Activated CD4-positive, alpha-beta T cell treated with anti-CD3 and anti-CD28 coated beads, Interleukin-2, amount 10 ng/mL, durations not matched to agents 7 days and 5 days (primary cell): ENCODE data around the gene PLEKHH3. TPM values are rescaled to one million over a fixed set of nuclear protein-coding genes. Genes with fewer than 3 reads are reported as not detected.
A peak's percentile ranks its signal among the peaks of the same experiment; 100 is the strongest.

Experiments
- CTCF ChIA-PET: fragments of 350-600 bp; sonication (Branson Sonifier 250); formaldehyde crosslinking; loops from one replicate; lab custom pipeline; 2021; ENCODE audit warnings: antibody characterized with exemption; lab: Charles Lee
- POLR2A ChIA-PET: fragments of 350-600 bp; sonication (Branson Sonifier 250); formaldehyde crosslinking; loops from one replicate; lab custom pipeline; 2021; ENCODE audit warnings: antibody characterized with exemption; lab: Charles Lee
- DNase-seq: peaks from one replicate; pipeline ENCODE4 v3.0.0-alpha.2; 2020
- H3K27ac Mint-ChIP-seq: one replicate; pipeline ENCODE4 v1.8.0; 2021; ENCODE audit warnings: mild to moderate bottlenecking, moderate library complexity, mixed read lengths
- H3K27me3 Mint-ChIP-seq: one replicate; pipeline ENCODE4 v1.8.0; 2021; ENCODE audit warnings: mixed read lengths
- H3K36me3 Mint-ChIP-seq: one replicate; pipeline ENCODE4 v1.8.0; 2021; ENCODE audit warnings: low read depth, mixed read lengths
- H3K4me1 Mint-ChIP-seq: one replicate; pipeline ENCODE4 v1.8.0; 2021; ENCODE audit warnings: mixed read lengths
- H3K4me3 Mint-ChIP-seq: one replicate; pipeline ENCODE4 v1.8.0; 2021; ENCODE audit warnings: mild to moderate bottlenecking, moderate library complexity, mixed read lengths
- H3K9me3 Mint-ChIP-seq: one replicate; pipeline ENCODE4 v1.8.0; 2021; ENCODE audit warnings: mixed read lengths
- total RNA-seq, 2 experiments: library from RNA; stranded (reverse); gene quantifications; one replicate each; pipeline ENCODE4 v1.2.3, GENCODE V29; 2021

The PLEKHH3 gene
- total RNA-seq, 2 experiments from 2014 or later, result 0.85 to 1.3 TPM

GRCh38 chr17:42683407-42684034 is 6.7 kb upstream of the PLEKHH3 start:
- Mint-ChIP-seq H3K27me3 (peaks cover 45% of the 10 kb centered on the region), H3K36me3 (no peaks in the 10 kb centered on the region), H3K27ac (no peak overlapping the region), H3K4me3 (no peak overlapping the region), H3K9me3 (no peaks in the 10 kb centered on the region), H3K4me1 (peaks cover 43% of the 10 kb centered on the region)
- ChIA-PET POLR2A (no interaction called here), CTCF (interaction anchor here (0.5 to 2.0 kb wide), 8 partner anchors 8 to 106 kb away, joined by 3 to 8 read pairs (median 3); partner anchors contain the start of gene PSMC3IP)
- no peak for DNase-seq

- POLR2A ChIA-PET, result no interaction called here
Measured at GRCh38 chr17:42682722-42683403, 6.1 kb upstream of the PLEKHH3 start.

GRCh38 chr17:42681976-42682721 is 5.4 kb upstream of the PLEKHH3 start, which contains the start of gene CNTNAP1:
CNTNAP1 (plus strand) TSS chr17:42682531; CDS start chr17:42682830, 299 bp downstream.
- peaks cover 45% of the 10 kb centered on the region for H3K27me3 Mint-ChIP-seq
- no peaks in the 10 kb centered on the region for H3K36me3 Mint-ChIP-seq
- H3K9me3 Mint-ChIP-seq, result no peaks in the 10 kb centered on the region
- H3K27ac Mint-ChIP-seq, result no peak within 1 kb of the TSS
- H3K4me1 Mint-ChIP-seq, result peaks cover 52% of the 10 kb centered on the region
- H3K4me3 Mint-ChIP-seq, result peak within 1 kb of the TSS; percentile 58
- no peak for DNase-seq
- ChIA-PET CTCF (no interaction called here), POLR2A (no interaction called here)

More at GRCh38 chr17:42682722-42683403, 6.1 kb upstream of the PLEKHH3 start:
- Mint-ChIP-seq H3K27me3 (peaks cover 45% of the 10 kb centered on the region), H3K4me3 (peak overlapping the region; percentile 58), H3K4me1 (peaks cover 46% of the 10 kb centered on the region), H3K36me3 (no peaks in the 10 kb centered on the region), H3K9me3 (no peaks in the 10 kb centered on the region), H3K27ac (no peak overlapping the region)
- DNase-seq, result no peak
- CTCF ChIA-PET, result interaction anchor here (0.9 to 2.0 kb wide), 7 partner anchors 9 to 105 kb away, joined by 3 to 8 read pairs (median 3); partner anchors contain the start of gene PSMC3IP

GRCh38 chr17:42680331-42680808 is 3.6 kb upstream of the PLEKHH3 start:
- H3K36me3 Mint-ChIP-seq, result no peaks in the 10 kb centered on the region
- peak overlapping the region; percentile 44 for H3K27ac Mint-ChIP-seq
- ChIA-PET POLR2A (interaction anchor here (1.7 kb wide), 1 partner anchor 103 kb away, joined by 5 read pairs; the partner anchor contains the start of gene PSMC3IP), CTCF (interaction anchor here (1.1 to 3.3 kb wide), 5 partner anchors 10 to 102 kb away, joined by 3 to 23 read pairs (median 6); partner anchors contain the start of gene PSMC3IP)
- peaks cover 58% of the 10 kb centered on the region for H3K4me1 Mint-ChIP-seq
- peaks cover 48% of the 10 kb centered on the region for H3K27me3 Mint-ChIP-seq
- H3K4me3 Mint-ChIP-seq, result no peak overlapping the region
- no peaks in the 10 kb centered on the region for H3K9me3 Mint-ChIP-seq
- no peak for DNase-seq

- Mint-ChIP-seq H3K36me3 (no peaks in the 10 kb centered on the region), H3K4me3 (peak overlapping the region; percentile 58), H3K27ac (peak overlapping the region; percentile 86), H3K27me3 (peaks cover 53% of the 10 kb centered on the region), H3K4me1 (peaks cover 59% of the 10 kb centered on the region), H3K9me3 (no peaks in the 10 kb centered on the region)
- peak; percentile 73 for DNase-seq
- POLR2A ChIA-PET, result interaction anchor here (1.0 to 1.7 kb wide), 3 partner anchors 44 to 102 kb away, joined by 3 to 6 read pairs (median 5); partner anchors contain the start of genes PSMC3IP, RETREG3 and TUBG1
- CTCF ChIA-PET, result interaction anchor here (0.6 to 3.3 kb wide), 11 partner anchors 10 to 291 kb away, joined by 3 to 23 read pairs (median 3); partner anchors contain the start of genes PSMC3IP and STAT3
Measured at GRCh38 chr17:42679492-42680330, 2.9 kb upstream of the PLEKHH3 start.

- ChIA-PET POLR2A (interaction anchor here (1.0 to 1.7 kb wide), 3 partner anchors 43 to 101 kb away, joined by 3 to 6 read pairs (median 5); partner anchors contain the start of genes PSMC3IP, RETREG3 and TUBG1), CTCF (interaction anchor here (0.6 to 3.3 kb wide), 8 partner anchors 9 to 290 kb away, joined by 3 to 23 read pairs (median 3); partner anchors contain the start of genes PSMC3IP and STAT3)
- H3K9me3 Mint-ChIP-seq, result no peaks in the 10 kb centered on the region
- peaks cover 65% of the 10 kb centered on the region for H3K4me1 Mint-ChIP-seq
- DNase-seq, result no peak
- no peaks in the 10 kb centered on the region for H3K36me3 Mint-ChIP-seq
- peak overlapping the region; percentile 89 for H3K27ac Mint-ChIP-seq
- H3K27me3 Mint-ChIP-seq, result peaks cover 54% of the 10 kb centered on the region
- H3K4me3 Mint-ChIP-seq, result peak overlapping the region; percentile 78
Measured at GRCh38 chr17:42678951-42679491, 2.2 kb upstream of the PLEKHH3 start.

- POLR2A ChIA-PET, result interaction anchor here (0.7 to 1.3 kb wide), 3 partner anchors 42 to 69 kb away, joined by 3 to 6 read pairs (median 4); partner anchors contain the start of genes RETREG3 and TUBG1
- CTCF ChIA-PET, result interaction anchor here (1.1 to 3.3 kb wide), 6 partner anchors 7 to 550 kb away, joined by 3 to 23 read pairs (median 4); partner anchors contain the start of gene PSMC3IP
- peak overlapping the region; percentile 89 for H3K27ac Mint-ChIP-seq
- DNase-seq, result peak; percentile 77
- H3K36me3 Mint-ChIP-seq, result no peaks in the 10 kb centered on the region
- peaks cover 48% of the 10 kb centered on the region for H3K27me3 Mint-ChIP-seq
- H3K4me1 Mint-ChIP-seq, result peaks cover 60% of the 10 kb centered on the region
- no peaks in the 10 kb centered on the region for H3K9me3 Mint-ChIP-seq
- peak overlapping the region; percentile 78 for H3K4me3 Mint-ChIP-seq
Measured at GRCh38 chr17:42677921-42678781, 1.4 kb upstream of the PLEKHH3 start.

- H3K36me3 Mint-ChIP-seq, result no peaks in the 10 kb centered on the region
- no peaks in the 10 kb centered on the region for H3K9me3 Mint-ChIP-seq
- H3K27ac Mint-ChIP-seq, result peak overlapping the region; percentile 86
- H3K27me3 Mint-ChIP-seq, result peaks cover 49% of the 10 kb centered on the region
- peaks cover 52% of the 10 kb centered on the region for H3K4me1 Mint-ChIP-seq
- POLR2A ChIA-PET, result interaction anchor here (0.5 to 0.7 kb wide), 3 partner anchors 30 to 99 kb away, joined by 3 to 4 read pairs (median 3); partner anchors contain the start of genes RETREG3 and TUBG1
- H3K4me3 Mint-ChIP-seq, result peak overlapping the region; percentile 78
- DNase-seq, result peak; percentile 99
- CTCF ChIA-PET, result interaction anchor here (0.6 to 2.7 kb wide), 5 partner anchors 8 to 550 kb away, joined by 3 to 14 read pairs (median 4); no protein-coding TSS in a partner anchor
Measured at GRCh38 chr17:42677012-42677857, 441 bp upstream of the PLEKHH3 start.

GRCh38 chr17:42675965-42676423 is 800 bp downstream of the PLEKHH3 start:
- Mint-ChIP-seq H3K27me3 (peaks cover 46% of the 10 kb centered on the region), H3K4me1 (peaks cover 49% of the 10 kb centered on the region), H3K36me3 (no peaks in the 10 kb centered on the region), H3K4me3 (peak overlapping the region; percentile 66), H3K27ac (peak overlapping the region; percentile 75), H3K9me3 (no peaks in the 10 kb centered on the region)
- ChIA-PET CTCF (interaction anchor here (0.6 to 2.7 kb wide), 4 partner anchors 12 to 1966 kb away, joined by 3 to 14 read pairs (median 3); no protein-coding TSS in a partner anchor), POLR2A (interaction anchor here (0.6 kb wide), 1 partner anchor 15 kb away, joined by 3 read pairs; no protein-coding TSS in a partner anchor)
- DNase-seq, result no peak
